HG03095 (cell line): Measurements from ENCODE around the gene SLC12A9.
A peak's percentile ranks its signal among the peaks of the same experiment; 100 is the strongest.
"Not testable (repeated sequence)": the region's sequence is repeated elsewhere in the genome, so short reads cannot be mapped to it uniquely, and the experiment has no call there.

Experiments
- ATAC-seq: cut with Tn5 transposase; IDR thresholded peaks from one replicate; pipeline ENCODE4 v1.9.1; 2021; ENCODE audit warnings: moderate library complexity; ENCODE audit not compliant: unreplicated experiment

The SLC12A9 gene

GRCh38 chr7:100852048-100852872 lies at the start of gene SLC12A9:
Gene SLC12A9 (plus strand): TSS chr7:100852713. CDS start chr7:100854198, 1,485 bp downstream.
- ATAC-seq: peak; percentile 92

GRCh38 chr7:100802951-100803350 lies 49.6 kb upstream of the SLC12A9 start:
- no peak for ATAC-seq

- ATAC-seq: peak; percentile 92
Observed at GRCh38 chr7:100803398-100804161, 48.9 kb upstream of the SLC12A9 start.

- no peak for ATAC-seq
Observed at GRCh38 chr7:100804681-100805431, 47.7 kb upstream of the SLC12A9 start.

- ATAC-seq: no peak
Observed at GRCh38 chr7:100806276-100806675, 46.2 kb upstream of the SLC12A9 start.

GRCh38 chr7:100806883-100807282 lies 45.6 kb upstream of the SLC12A9 start:
- not testable (repeated sequence) for ATAC-seq

- no peak for ATAC-seq
Observed at GRCh38 chr7:100808354-100808875, 44.1 kb upstream of the SLC12A9 start.

- no peak for ATAC-seq
Observed at GRCh38 chr7:100811480-100811879, 41.0 kb upstream of the SLC12A9 start.

- ATAC-seq: no peak
Observed at GRCh38 chr7:100812729-100813128, 39.8 kb upstream of the SLC12A9 start.

GRCh38 chr7:100816515-100816914 lies 36.0 kb upstream of the SLC12A9 start:
- not testable (repeated sequence) for ATAC-seq

- no peak for ATAC-seq
Observed at GRCh38 chr7:100817097-100817496, 35.4 kb upstream of the SLC12A9 start.

- no peak for ATAC-seq
Observed at GRCh38 chr7:100818366-100818765, 34.1 kb upstream of the SLC12A9 start.

GRCh38 chr7:100818825-100819224 lies 33.7 kb upstream of the SLC12A9 start:
- ATAC-seq: no peak

- ATAC-seq: no peak
Observed at GRCh38 chr7:100819586-100819985, 32.9 kb upstream of the SLC12A9 start.

- ATAC-seq: no peak
Observed at GRCh38 chr7:100822236-100823139, 30.0 kb upstream of the SLC12A9 start.

- ATAC-seq: no peak
Observed at GRCh38 chr7:100823140-100823525, 29.4 kb upstream of the SLC12A9 start.

- ATAC-seq: no peak
Observed at GRCh38 chr7:100823534-100823933, 29.0 kb upstream of the SLC12A9 start.

GRCh38 chr7:100824499-100825214 lies 27.9 kb upstream of the SLC12A9 start:
- ATAC-seq: no peak

- ATAC-seq: no peak
Observed at GRCh38 chr7:100825215-100825671, 27.3 kb upstream of the SLC12A9 start.
